Testis (tissue), 2 donors: ENCODE data around the gene MAGI1.

ENCODE experiments used
- POLR2A ChIP-seq: fragments of 450-650 bp; IDR thresholded peaks from one replicate; pipeline ENCODE4 v1.6.1; 2017; ENCODE audit warnings: antibody characterized with exemption, mild to moderate bottlenecking, moderate library complexity
- TF ChIP-seq, protein P1 (sequence below), 3 experiments: fragments of 450-650 bp in 2 of 3; fragments of 200-600 bp in 1 of 3; sonication (generic) in 1 of 3; IDR thresholded peaks; one replicate each; pipeline ENCODE4 v1.5.1; 2016 to 2019; ENCODE audit warnings: antibody characterized with exemption in 3 of 3, mild to moderate bottlenecking in 2 of 3, moderate library complexity in 1 of 3

DNA sequence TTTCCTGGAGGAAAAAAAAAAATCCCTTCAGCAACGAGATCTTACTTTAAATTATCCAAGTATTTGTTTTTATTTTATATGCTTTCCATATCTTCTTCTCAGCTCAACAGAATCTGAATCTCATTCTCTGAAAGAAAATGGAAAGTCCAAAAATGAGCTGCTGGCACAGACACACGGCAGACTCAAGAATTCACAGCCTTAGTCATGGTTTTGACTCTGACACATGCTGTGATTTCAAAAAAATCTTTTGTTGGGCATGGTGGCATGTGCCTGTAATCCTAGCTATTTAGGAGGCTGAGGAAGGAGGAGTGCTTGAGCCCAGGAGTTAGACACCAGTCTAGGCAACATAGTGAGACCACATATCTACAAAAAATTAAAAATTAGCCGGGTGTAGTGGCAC is 565.0 kb downstream of the MAGI1 start:
- TF ChIP-seq, protein P1, sequence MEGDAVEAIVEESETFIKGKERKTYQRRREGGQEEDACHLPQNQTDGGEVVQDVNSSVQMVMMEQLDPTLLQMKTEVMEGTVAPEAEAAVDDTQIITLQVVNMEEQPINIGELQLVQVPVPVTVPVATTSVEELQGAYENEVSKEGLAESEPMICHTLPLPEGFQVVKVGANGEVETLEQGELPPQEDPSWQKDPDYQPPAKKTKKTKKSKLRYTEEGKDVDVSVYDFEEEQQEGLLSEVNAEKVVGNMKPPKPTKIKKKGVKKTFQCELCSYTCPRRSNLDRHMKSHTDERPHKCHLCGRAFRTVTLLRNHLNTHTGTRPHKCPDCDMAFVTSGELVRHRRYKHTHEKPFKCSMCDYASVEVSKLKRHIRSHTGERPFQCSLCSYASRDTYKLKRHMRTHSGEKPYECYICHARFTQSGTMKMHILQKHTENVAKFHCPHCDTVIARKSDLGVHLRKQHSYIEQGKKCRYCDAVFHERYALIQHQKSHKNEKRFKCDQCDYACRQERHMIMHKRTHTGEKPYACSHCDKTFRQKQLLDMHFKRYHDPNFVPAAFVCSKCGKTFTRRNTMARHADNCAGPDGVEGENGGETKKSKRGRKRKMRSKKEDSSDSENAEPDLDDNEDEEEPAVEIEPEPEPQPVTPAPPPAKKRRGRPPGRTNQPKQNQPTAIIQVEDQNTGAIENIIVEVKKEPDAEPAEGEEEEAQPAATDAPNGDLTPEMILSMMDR (IDR thresholded peaks at IDR 0.05): no peak
- TF ChIP-seq POLR2A: no peak
